Measurements from ENCODE around the gene TRAIP. TPM values are rescaled to one million over a fixed set of nuclear protein-coding genes. Genes with fewer than 3 reads are reported as not detected.

Gene TRAIP
- total RNA-seq, 1 experiment from 2014 or later = 9.3 TPM

DNA sequence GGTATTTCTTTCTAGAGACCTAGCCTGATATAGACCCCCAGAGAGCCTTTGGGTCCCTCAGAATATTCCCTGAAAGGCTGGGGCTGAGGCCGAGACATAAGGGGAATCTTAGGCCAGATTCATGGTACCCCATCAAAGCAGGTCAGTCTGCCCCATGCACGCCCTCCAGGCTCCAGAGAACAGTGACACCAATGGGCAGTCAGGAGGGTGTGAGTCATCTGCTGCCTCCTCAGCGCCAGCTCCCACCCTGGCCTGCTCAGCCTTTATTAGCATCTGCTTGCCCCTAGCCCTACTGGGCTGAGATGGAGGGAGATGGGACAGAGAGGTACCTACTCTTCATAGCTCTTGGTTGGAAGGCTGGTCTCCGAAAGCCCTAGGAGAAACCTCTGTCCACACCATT is 27.6 kb upstream of the TRAIP start:
- H3K36me3 ChIP-seq = no peaks in the 10 kb centered on the region
- no peaks in the 10 kb centered on the region for H3K9me3 ChIP-seq (replicated peaks)
- DNase-seq (ENCODE audit: low read depth in 1 of 2, low spot score in 2 of 2) = no peak
- H3K27me3 ChIP-seq (replicated peaks) = no peaks in the 10 kb centered on the region
- H3K27ac ChIP-seq = no peak overlapping the region
- no peak overlapping the region for H3K4me3 ChIP-seq
- H3K4me1 ChIP-seq (replicated peaks) = no peaks in the 10 kb centered on the region

DNA sequence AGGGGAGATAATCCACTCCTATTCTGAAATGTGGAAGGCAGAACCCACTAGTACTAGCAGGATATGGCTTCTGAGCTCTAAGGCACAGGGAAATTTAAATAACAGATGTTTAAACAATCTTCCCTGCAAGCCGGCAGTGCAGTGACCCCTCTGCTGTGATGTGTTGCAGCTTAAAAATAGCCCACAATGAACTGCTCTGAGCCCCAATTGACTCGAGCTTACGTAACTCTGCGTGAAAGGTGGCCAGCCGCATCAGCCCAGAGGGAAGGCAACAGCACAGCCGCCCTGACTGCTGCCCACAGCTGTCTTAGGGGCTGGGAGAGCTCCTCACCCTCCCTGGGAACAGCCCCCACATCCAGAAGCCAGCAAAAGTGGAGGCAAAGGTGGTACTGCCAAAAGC is 25.8 kb upstream of the TRAIP start:
- H3K4me3 ChIP-seq = no peak overlapping the region
- H3K27ac ChIP-seq = no peak overlapping the region
- H3K4me1 ChIP-seq (replicated peaks) = no peaks in the 10 kb centered on the region
- H3K27me3 ChIP-seq (replicated peaks) = no peaks in the 10 kb centered on the region
- DNase-seq (ENCODE audit: low read depth in 1 of 2, low spot score in 2 of 2) = no peak
- no peaks in the 10 kb centered on the region for H3K9me3 ChIP-seq (replicated peaks)
- H3K36me3 ChIP-seq = no peaks in the 10 kb centered on the region

DNA sequence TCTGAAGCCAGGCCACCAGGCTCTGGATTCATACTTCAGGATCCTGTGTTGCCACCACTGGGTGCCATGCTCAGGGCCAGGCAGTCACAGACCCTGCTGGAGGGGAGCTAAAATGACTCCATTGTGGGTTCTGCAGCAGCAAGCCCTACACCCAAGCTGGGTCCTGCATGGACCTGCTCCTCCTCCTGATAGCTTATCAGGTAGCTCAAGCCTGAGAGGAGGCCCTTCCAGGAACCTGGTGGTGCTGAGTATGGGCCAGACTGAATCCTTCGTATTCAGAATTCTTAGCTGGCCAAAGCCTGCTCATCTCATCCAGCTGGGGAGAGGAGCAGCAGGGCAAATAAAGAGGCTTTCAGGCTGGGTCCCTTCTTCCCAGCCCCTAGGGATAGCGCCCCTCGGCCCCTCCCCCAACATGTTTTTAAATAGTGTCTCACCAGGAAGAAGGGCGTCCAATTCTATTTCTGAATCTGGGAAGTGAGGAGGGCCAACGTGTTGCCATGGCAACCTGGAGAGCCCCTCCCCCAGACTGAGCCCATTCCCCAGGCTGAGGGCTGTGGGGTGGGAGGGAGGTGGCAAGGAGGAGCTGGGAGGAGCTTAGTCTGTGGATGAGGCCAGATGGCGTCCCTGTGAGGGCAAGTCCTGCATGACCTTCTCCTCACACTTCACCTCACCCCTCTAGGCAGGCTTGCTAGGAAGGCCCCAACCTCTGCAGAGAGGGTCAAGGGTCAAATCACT is 24.4 kb upstream of the TRAIP start:
- no peaks in the 10 kb centered on the region for H3K27me3 ChIP-seq (replicated peaks)
- H3K4me3 ChIP-seq = no peak overlapping the region
- no peaks in the 10 kb centered on the region for H3K9me3 ChIP-seq (replicated peaks)
- H3K36me3 ChIP-seq = no peaks in the 10 kb centered on the region
- no peaks in the 10 kb centered on the region for H3K4me1 ChIP-seq (replicated peaks)
- DNase-seq (ENCODE audit: low read depth in 1 of 2, low spot score in 2 of 2) = no peak
- no peak overlapping the region for H3K27ac ChIP-seq

DNA sequence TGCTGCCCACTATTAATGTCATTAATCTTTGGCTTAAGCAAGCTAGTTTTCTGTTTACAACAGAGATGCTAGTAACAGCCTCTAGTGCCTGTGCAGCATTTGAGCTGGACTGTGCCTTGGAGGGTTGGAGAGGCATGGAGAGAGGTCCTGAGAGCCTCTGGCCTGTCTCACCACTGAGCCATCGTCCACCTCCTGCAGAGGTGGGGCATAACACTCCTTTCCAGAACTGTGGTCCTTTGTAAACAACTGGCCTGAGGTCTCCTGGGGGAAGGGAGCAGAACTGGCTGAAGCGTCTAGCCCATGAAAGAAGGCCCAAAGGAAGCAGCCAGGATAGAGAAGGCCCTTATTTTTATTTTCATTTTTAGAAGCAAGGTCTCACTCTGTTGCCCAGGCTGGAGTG is 23.4 kb upstream of the TRAIP start:
- no peaks in the 10 kb centered on the region for H3K27me3 ChIP-seq (replicated peaks)
- H3K9me3 ChIP-seq (replicated peaks) = no peaks in the 10 kb centered on the region
- DNase-seq (ENCODE audit: low read depth in 1 of 2, low spot score in 2 of 2) = no peak
- no peak overlapping the region for H3K27ac ChIP-seq
- no peak overlapping the region for H3K4me3 ChIP-seq
- no peaks in the 10 kb centered on the region for H3K4me1 ChIP-seq (replicated peaks)
- H3K36me3 ChIP-seq = no peaks in the 10 kb centered on the region

DNA sequence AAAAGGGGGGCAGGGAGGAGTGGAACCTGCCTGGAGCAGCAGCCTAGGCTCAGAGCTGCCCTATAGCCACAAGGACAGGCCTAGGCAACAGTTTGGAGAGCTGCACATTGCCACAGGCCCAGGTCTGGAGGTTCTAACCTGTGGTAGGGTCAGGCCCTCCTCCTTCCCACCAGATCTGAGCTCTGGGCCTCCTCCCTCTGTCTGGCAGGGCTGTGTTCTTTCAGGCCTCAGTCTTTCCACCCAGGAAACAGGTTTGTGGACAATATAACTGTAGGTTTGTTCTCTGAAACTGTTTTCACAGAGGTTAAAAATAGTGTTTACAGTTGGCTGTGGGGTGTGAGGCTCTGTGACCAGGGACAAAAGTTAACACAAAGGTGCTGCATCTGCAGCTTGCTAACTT is 22.3 kb upstream of the TRAIP start:
- Histone ChIP-seq H3K27ac (no peak overlapping the region), H3K4me1 (replicated peaks) (no peaks in the 10 kb centered on the region), H3K36me3 (no peaks in the 10 kb centered on the region), H3K27me3 (replicated peaks) (no peaks in the 10 kb centered on the region), H3K4me3 (no peak overlapping the region), H3K9me3 (replicated peaks) (no peaks in the 10 kb centered on the region)
- no peak for DNase-seq (ENCODE audit: low read depth in 1 of 2, low spot score in 2 of 2)

DNA sequence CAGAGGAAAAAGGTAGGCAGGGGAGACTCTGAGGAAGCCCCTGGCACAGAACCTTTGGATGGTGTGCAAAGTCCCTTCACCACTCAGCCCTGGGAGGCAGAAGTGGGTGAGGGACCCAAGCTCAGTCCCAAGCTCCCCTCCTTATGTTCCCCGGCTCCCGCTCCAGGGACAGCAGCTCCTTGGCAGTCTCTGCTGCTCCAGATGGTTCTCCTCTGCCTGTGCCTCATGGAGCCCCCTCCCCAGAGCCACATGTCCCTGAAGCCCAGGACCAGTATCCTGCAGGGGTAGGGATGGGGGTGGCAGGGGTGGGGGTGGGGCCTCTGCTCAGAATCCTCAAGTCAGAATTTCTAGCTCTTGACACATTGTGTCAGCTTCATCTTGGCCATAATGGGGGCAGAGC is 21.4 kb upstream of the TRAIP start:
- Histone ChIP-seq H3K4me1 (replicated peaks) (no peaks in the 10 kb centered on the region), H3K27ac (no peak overlapping the region), H3K9me3 (replicated peaks) (no peaks in the 10 kb centered on the region), H3K36me3 (no peaks in the 10 kb centered on the region), H3K4me3 (no peak overlapping the region), H3K27me3 (replicated peaks) (no peaks in the 10 kb centered on the region)
- DNase-seq (ENCODE audit: low read depth in 1 of 2, low spot score in 2 of 2) = no peak

GRCh38 chr3:49876567-49876966 is 20.2 kb upstream of the TRAIP start:
- H3K4me3 ChIP-seq = no peak overlapping the region
- DNase-seq (ENCODE audit: low read depth in 1 of 2, low spot score in 2 of 2) = no peak
- no peaks in the 10 kb centered on the region for H3K4me1 ChIP-seq (replicated peaks)
- no peaks in the 10 kb centered on the region for H3K36me3 ChIP-seq
- no peak overlapping the region for H3K27ac ChIP-seq
- H3K27me3 ChIP-seq (replicated peaks) = 0 out of 2 replicates have a peak, but pooled peaks cover 1% of the 10 kb centered on the region
- no peaks in the 10 kb centered on the region for H3K9me3 ChIP-seq (replicated peaks)

- H3K9me3 ChIP-seq (replicated peaks) = no peaks in the 10 kb centered on the region
- H3K27ac ChIP-seq = no peak overlapping the region
- DNase-seq (ENCODE audit: low read depth in 1 of 2, low spot score in 2 of 2) = no peak
- H3K4me1 ChIP-seq (replicated peaks) = no peaks in the 10 kb centered on the region; the same call in 1 of the 2 replicates
- H3K27me3 ChIP-seq (replicated peaks) = peaks cover 27% of the 10 kb centered on the region
- H3K4me3 ChIP-seq = no peak overlapping the region
- no peaks in the 10 kb centered on the region for H3K36me3 ChIP-seq
Measured at GRCh38 chr3:49873623-49874022, 17.3 kb upstream of the TRAIP start.

- no peaks in the 10 kb centered on the region; the same call in 1 of the 2 replicates for H3K4me1 ChIP-seq (replicated peaks)
- H3K36me3 ChIP-seq = no peaks in the 10 kb centered on the region
- no peaks in the 10 kb centered on the region for H3K9me3 ChIP-seq (replicated peaks)
- no peak overlapping the region for H3K4me3 ChIP-seq
- H3K27ac ChIP-seq = no peak overlapping the region
- peaks cover 35% of the 10 kb centered on the region for H3K27me3 ChIP-seq (replicated peaks)
- DNase-seq (ENCODE audit: low read depth in 1 of 2, low spot score in 2 of 2) = no peak
Measured at GRCh38 chr3:49872801-49873281, 16.5 kb upstream of the TRAIP start.

DNA sequence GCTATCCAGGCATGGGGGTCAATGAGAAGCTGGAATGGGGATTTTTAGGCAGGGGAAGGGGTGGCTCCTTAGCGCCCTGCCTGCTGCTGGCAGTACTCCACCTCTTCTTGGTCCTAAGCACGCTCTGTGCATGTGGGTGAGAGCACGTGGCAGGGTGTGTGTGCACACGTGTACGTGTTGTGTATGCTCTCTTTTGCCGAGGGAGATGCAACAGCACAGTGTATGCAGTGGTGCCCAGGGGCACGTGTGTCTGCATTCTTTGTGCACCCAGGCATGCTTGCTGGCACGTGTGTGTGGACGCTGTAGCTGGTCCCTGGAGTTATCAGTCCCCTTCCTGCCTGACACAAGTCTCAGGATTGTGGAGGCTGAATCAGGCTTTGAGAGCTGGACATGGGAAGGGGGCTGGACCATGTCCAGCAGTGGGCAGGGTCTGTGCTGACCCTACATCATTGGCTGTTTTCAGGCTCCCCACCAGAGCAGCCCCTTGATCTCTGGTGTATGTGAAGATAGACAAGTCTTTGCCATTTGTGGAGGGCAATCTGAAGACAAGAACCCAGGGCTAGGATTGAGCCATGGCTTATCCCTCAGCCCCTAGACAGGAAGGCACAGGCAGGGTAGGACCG is 15.3 kb upstream of the TRAIP start:
- no peak for DNase-seq (ENCODE audit: low read depth in 1 of 2, low spot score in 2 of 2)
- Histone ChIP-seq H3K27ac (no peak overlapping the region), H3K27me3 (replicated peaks) (peaks cover 35% of the 10 kb centered on the region), H3K9me3 (replicated peaks) (no peaks in the 10 kb centered on the region), H3K4me1 (replicated peaks) (no peaks in the 10 kb centered on the region; the same call in 1 of the 2 replicates), H3K4me3 (no peak overlapping the region), H3K36me3 (no peaks in the 10 kb centered on the region)

GRCh38 chr3:49869525-49870126 is 13.3 kb upstream of the TRAIP start, which contains the start of gene CAMKV:
TSS of gene CAMKV (minus strand) at chr3:49869906. CDS start at chr3:49862388, 7,518 bp downstream.
- Histone ChIP-seq H3K36me3 (no peaks in the 10 kb centered on the region), H3K27me3 (replicated peaks) (peaks cover 41% of the 10 kb centered on the region), H3K4me3 (no peak within 1 kb of the TSS), H3K4me1 (replicated peaks) (no peaks in the 10 kb centered on the region; the same call in 1 of the 2 replicates), H3K9me3 (replicated peaks) (no peaks in the 10 kb centered on the region), H3K27ac (no peak within 1 kb of the TSS)
- no peak for DNase-seq (ENCODE audit: low read depth in 1 of 2, low spot score in 2 of 2)

- no peaks in the 10 kb centered on the region; the same call in 1 of the 2 replicates for H3K4me1 ChIP-seq (replicated peaks)
- peaks cover 46% of the 10 kb centered on the region for H3K27me3 ChIP-seq (replicated peaks)
- no peaks in the 10 kb centered on the region for H3K36me3 ChIP-seq
- H3K9me3 ChIP-seq (replicated peaks) = no peaks in the 10 kb centered on the region
- DNase-seq (ENCODE audit: low read depth in 1 of 2, low spot score in 2 of 2) = no peak
- no peak overlapping the region for H3K27ac ChIP-seq
- H3K4me3 ChIP-seq = no peak overlapping the region
Measured at GRCh38 chr3:49868862-49869466, 12.6 kb upstream of the TRAIP start.

- H3K27me3 ChIP-seq (replicated peaks) = peaks cover 55% of the 10 kb centered on the region
- H3K4me1 ChIP-seq (replicated peaks) = no peaks in the 10 kb centered on the region; the same call in 1 of the 2 replicates
- H3K36me3 ChIP-seq = no peaks in the 10 kb centered on the region
- H3K9me3 ChIP-seq (replicated peaks) = no peaks in the 10 kb centered on the region
- no peak for DNase-seq (ENCODE audit: low read depth in 1 of 2, low spot score in 2 of 2)
- H3K4me3 ChIP-seq = no peak overlapping the region
- no peak overlapping the region for H3K27ac ChIP-seq
Measured at GRCh38 chr3:49867871-49868321, 11.5 kb upstream of the TRAIP start.

Data from SJSA1 (cell line).